GM19372 (cell line): ENCODE data around the gene KRT17.
A peak's percentile ranks its signal among the peaks of the same experiment; 100 is the strongest.

Source experiments
- ATAC-seq: cut with Tn5 transposase; IDR thresholded peaks from one replicate; pipeline ENCODE4 v1.9.1; 2021; ENCODE audit warnings: mild to moderate bottlenecking, low read depth, moderate library complexity; ENCODE audit not compliant: unreplicated experiment

The KRT17 gene

DNA sequence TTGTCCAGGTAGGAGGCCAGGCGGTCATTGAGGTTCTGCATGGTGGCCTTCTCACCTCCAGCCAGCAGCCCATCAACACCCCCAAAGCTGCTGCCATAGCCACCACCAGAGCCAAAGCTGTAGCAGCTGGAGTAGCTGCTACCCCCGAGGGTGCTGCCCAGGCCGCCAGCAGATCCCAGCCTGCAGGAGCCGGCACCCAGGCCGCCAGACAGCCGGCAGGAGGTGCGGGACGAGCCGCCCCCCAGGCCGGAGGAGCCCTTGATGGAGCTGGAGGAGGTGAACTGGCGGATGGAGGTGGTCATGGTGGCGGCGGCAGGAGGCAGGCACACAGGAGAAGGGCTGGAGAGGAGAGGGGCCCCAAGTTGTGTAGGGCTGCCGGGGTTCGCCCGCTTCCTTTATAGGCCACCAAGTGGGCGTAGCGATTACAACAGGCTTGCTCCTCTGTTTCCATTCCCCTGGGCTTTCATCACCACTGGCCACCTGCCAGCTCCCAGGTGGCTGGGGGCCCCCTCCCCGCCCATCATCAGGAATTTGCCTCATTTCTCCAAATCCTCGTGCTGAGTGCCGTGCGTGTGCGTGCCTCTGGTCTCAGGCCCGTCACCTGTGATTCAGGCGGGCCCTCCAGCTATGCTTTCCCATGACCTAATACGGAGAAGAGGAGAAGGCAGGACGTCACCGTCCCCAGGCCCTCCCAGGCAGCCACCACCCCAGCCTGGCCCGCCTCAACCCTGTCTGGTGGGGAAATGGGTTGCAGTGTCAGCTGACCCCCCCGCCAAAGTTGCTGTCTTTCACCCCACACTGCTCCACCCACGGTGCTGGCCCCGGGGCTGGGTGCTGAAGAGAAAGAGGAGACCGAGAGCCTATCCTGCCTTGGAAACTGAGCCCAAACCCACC, at the start of gene KRT17:
TSS of gene KRT17 (minus strand) at position 368 of the 894 bp plus-strand sequence. CDS start at position 302, 66 bp downstream.
- no peak for ATAC-seq

DNA sequence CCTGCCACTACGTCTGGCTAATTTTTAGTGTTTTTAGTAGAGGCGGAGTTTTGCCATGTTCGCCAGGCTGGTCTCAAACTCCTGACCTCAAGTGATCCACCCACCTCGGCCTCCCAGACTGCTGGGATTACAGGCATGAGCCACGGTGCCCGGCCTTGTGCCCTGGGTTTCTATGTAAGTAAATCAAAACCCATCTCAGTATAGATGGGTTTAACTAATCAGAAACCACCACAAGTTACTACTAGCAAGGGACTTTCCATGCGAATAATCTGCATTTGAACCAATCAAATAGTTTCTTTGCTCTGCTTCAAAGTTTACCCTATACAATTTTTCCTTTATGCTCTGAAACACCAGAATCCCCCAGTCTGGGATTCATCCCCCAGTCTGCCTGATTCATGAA, 47.8 kb upstream of the KRT17 start:
- ATAC-seq, result no peak

DNA sequence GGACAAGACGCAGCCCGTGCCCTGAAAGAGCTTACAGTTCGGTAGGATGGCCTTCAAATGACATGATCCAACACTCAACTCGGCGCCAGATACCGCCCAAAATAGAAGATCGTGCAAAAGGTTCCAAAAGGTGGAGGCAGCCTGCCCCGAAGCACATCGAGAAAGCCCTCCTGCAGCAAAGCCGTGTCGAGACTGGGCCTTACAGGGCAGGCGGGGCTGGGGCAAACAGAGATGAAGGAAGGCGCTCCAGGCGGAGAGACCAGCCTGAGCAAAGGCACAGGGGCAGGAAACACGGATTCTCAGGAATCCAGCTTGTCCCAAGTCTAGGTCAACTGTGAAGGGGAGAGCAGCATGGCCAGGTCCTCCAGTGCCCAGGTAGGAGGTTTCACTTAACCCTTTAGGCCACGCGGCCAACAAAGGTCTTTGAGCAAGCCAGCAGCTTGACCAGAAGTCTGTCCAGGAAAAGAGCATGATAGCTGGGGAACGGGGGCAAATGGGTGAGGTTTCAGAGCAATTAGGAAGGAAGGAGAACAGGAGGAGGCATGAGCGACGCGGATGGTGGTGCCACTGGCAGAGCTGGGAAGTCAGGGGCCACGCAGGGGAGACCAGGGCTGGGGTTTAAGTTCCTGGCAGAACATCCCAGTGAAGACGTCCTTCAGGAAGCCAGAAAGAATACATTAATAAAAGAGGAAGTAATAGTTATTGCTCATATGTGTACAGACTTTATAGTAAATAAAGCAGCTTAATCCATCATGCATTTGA, 43.1 kb upstream of the KRT17 start:
- no peak for ATAC-seq

DNA sequence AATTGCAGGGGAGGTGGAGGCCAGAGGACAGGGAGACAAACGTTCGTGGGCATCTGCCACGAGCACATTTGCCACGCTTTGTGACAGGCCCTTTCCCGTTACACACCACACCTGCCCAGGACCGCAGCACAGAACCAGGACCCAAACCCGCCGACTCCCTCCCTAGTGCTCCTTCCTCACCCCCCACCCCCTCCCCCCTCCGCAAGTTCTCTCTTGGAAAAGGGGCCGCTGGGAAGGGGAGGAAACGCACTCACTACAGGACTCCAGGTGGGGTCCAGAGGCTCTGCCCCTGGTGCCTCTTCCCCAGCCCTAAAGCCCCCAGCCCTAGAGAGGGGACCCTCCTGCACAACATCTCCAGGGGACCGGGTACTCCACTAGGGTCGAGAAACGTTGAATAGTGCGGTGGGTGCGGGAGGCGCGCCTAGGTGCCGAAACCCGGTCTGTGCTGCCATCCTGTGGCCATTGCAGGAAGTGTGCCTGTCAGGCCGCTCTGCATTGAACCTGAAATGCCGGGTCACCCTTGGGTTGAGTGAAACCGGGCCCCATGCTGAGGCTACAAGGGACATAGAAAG, 42.4 kb upstream of the KRT17 start:
- ATAC-seq, result no peak

DNA sequence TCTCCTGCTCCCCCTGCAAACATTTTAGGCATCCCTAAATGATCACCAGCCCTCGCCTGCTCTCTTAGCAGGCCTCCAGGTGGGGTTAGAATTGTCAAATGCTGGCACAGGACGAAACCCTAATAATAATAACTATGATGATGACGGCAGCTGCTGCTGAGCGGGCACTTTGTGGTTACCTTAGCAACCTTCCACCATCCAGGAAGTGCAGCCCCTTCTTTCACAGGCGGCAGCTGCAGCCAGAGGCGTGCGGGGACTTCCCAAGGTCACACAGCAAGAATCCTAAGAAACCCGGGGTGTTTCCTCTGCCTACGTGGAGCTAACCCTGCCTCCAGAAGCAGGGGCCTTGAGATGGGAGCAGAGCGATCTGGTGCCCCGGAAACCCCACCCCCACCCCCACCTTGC, 41.9 kb upstream of the KRT17 start:
- ATAC-seq, result peak; percentile 29

DNA sequence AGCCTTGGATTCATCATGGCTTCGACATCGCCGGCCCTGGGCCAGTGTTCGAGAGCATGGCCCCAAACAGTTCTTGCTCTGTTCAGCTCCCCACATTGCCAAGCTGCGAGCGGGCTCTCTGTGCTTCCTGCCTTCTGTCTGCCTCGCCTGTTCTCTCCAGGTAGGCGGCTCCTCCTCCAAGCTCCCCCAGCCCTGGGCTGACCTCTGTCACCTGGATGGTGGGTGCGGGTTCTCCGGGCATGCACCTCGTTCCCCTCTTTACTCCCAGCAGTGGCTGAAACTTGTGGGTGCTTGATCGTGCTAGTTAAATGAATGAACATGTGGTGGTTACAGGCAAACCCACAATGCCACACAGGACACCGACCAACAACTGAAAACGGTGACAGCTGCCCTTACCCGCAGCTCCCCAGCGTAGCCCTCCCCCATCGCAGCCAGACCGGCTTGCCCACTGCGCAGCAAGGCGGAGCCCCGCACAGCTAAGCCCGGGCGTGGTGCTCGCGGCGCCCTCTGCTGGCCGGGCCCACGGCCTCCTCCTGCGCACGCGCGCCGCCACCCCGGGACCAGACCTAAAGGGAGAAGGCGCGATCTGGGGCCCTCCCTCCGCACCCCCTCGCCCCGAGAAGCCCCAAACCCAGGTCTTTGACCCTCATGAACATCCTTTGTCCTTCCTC, 41.3 kb upstream of the KRT17 start:
- ATAC-seq, result peak; percentile 59

DNA sequence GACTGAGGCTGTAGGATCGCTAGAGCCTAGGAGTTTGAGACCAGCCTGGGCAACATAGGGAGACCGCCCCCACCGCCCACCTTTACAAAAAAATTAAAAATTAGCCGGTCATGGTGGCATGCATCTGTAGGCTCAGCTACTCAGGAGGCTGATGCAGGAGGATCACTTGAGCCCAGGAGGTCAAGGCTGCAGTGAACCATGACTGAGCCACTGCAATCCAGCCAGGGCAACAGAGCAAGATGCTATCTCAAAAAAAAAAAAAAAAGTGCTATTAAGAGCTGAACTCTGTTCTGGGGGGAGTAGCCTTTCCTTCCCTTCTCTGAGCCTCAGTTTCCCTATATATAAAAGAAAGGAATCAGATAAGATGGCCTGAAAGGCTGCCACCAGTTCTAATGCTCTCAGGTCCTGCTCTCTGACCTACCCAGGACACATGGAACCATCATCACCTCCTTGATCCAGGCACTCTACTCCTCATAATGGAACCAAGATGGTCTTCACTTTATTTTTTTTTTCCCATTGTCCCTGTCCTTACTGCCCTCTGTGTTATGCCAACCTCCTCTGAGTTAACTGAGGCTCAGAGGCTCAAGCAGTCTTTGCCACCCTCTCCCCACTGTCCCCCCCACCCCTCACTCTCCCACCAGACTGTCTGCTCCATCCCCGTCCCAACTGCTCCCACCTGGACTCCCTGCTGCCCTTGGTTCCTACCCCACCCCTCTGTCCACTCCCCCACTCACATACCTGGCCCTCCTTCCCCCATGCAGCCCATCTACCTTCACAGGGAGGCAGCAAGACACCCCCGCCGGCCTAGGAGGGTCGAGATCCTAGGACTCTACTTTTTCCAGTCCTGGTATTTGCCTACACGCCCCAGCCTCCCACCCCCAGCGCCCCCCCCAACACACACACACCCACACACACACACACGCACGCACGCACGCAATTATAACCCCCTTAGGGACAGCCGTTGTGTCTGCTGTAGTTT, 40.5 kb upstream of the KRT17 start:
- no peak for ATAC-seq

DNA sequence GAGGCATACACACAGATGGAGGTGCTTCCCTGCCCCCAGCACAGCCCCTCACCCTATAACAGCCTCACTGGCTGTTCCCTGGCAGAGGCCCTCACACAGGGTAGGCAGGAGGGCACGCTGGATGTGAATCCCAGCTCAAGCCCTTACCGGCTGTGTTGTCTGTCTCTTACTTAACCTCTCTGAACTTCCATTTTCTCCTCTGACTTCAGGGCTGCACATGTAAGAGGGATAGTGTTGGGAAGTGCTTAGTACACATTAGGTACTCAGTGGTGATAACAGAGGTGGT, 39.7 kb upstream of the KRT17 start:
- no peak for ATAC-seq

DNA sequence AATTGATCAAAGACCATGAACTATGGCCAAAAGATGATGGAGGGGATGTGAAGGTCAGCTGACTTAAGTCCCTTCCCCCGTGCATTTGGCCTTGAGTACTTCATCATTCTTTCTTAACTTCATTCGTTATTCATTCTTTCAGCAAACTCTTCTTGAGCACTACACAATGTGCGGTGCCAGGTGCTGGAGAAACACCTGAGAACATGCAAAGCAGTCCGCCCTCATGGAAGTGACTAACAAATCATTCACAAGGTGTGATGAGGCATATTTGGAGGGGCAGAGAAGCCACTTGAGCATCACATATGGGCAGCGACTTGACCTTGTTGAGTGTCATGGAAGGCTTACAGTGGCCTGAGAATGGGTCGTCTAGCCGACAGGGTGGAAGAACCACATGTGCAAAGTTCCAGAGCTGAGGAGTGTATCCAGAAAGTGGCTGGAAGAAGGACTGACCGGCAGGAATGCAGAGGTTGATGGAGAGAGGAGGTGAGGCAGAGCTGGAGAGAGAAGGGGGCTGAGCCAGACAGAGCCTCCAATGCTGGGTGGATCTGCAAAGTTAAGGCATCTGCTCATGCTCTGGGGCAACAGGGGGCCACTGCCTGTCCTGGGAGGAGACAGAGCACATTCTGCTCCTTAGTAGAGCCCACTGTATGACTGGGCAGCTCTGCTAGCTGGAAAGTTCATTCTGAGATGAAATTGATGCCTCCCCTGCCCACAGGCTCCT, 39.2 kb upstream of the KRT17 start:
- ATAC-seq, result no peak

DNA sequence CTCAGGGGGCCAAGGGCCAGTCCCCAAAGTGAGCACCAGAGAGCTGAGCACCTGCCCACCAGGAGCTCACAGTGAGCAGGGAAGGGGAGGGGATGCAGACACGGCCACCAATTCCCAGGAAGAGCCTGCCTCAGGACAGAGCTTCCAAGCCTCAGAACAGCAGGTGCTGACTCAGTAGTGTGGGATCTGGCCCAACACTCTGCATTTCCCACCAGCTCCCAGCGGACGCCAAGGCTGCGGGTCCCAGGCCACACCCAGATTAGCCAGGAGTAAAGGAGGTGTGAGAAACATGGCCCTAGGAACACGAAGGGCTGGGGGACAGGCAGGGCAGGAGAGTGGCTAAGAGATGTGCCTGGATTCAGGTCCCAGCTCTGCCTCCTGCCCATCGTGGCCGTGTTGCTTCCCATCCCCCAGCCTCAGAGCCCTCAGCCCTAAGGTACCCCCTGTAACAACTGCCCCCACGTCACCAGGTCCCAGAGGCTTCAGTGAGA, 35.9 kb upstream of the KRT17 start:
- no peak for ATAC-seq

DNA sequence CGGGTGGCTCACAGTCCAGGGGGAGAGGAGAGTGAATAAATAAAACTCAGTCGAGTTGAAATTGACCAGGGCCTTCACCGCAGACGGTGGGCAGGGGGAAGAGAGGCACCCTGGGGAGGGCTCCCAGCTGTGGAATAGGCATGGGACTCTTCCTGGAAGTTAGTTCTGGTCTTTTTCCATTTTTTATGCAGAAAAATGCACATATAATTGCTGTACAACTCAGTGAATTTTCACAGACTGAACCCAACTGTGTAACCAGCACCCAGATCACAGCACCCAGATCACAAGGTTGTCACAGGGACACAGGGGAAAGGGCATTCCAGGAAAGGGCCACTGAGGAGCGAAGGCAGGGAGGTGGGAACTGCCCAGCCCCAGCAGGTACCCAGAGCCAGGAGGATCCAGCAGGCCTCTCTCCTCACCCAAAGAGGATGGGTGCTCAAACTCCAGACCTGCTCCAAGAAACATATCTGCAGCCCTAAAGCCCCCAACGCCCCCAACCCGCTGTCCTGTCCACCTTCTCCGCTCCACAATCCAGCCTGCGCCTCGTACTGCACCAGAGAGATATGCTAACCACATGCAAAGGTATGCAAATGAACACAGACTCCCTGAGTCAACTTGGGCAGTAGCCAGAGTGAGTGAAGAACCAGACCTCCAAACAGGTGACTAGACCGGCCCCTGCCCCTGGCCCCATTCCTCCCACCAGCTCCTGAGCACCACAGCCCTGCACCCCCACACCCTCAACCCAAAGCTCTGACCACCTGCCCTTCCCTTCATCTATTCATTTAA, 35.2 kb upstream of the KRT17 start:
- no peak for ATAC-seq

DNA sequence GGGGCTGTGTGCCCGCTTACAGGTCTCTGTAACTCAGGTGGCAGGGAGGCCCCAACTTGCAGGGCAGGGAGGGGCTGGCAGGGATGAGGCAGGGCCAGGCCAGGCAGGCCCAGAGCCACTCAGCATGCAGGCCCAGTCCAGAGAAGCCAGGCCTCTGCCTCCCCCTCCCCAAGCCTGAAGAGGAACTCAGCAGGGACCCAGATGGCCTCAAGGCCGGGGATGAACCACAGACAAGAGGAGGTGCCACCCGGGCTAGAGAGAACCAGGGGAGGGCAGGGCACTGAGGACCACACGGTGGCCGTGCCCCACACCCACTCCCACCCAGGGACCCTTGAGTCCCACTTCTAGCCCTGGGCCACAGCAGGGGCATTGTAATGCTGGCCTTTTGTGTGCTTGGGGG, 34.5 kb upstream of the KRT17 start:
- ATAC-seq, result no peak

DNA sequence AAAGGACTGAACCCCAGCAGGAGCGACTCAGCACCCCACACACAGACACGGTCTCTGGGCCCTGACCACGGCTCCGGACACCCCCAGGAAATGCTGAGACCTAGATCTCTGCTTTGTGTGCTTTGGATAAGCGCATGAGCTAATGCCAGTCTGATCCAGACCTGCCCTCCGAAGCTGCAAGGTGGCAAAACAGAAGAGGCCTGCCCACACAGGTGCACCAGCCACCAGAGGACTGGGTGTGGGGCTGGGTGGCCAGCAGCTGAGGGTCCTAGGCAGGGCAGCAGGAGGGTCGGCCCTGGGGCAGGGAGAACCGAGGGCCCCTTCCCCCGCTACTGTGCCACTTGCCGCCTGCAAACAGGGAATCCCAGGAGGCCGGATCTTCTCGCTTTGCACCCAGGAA, 33.6 kb upstream of the KRT17 start:
- ATAC-seq, result no peak

DNA sequence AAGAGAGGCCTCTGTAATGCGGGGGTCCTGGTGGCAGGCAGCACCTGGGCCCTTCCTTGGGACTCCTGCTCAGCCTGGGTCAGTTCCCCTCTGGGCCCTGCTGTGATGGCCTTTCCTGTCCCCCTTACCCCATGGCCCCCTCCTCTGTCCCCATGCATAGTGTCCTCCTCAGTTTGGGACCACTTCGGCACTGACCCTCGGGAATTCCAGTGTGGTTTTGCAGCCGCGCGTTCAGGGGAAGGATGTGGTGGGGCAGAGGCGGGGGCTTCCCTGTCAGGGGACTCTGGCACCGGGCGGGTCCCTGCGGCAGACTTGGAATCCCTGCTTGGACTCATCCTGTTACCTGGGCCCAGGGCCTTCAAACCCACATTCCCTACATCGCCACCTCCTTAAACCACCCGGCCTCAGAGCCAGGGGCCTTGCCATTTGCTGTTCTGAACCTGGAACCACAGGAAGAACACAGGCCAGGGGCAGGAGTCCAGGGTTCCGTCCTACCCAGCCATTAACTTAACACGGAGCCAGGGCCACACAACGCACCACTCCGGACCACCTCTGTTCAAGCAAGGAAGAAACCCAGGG, 32.9 kb upstream of the KRT17 start:
- ATAC-seq, result no peak

DNA sequence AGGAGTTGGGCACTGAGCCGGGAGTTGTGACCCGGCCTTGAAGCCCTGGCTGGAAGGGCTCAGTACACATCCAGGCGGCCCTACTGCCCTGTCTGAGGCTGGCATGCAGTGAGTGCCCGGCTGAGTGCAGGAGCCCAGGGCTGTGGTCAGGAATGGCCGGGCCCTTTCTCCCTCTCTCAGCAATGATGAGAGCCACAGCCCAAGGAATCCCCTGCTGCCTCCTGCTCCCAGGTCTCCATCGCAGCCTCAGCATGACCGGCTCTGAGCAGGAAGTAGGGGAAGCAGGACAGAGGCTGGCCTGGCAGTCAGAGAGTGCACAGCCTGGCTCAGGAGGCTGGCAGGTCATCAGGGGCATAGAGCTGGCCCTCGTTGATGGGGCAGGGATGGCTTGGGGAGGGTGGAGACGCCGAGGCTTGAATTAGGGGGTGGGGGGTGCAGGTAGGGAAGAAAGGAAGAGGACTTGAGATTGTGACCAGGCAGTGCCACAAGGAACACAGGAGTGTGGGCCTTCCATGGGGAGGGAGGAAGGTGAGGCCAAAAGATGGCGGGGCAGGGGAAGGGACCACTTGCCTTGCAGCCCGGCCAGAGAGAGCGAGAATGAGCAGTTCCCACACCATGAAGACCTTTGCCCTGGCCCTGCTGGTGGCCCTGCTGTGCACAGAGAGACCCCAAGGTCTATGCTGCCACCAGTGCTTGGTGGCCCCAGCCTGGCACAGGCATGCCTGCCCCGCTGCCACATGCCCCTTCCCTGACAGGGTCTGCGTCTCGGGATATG, 32.1 kb upstream of the KRT17 start:
- ATAC-seq, result no peak

DNA sequence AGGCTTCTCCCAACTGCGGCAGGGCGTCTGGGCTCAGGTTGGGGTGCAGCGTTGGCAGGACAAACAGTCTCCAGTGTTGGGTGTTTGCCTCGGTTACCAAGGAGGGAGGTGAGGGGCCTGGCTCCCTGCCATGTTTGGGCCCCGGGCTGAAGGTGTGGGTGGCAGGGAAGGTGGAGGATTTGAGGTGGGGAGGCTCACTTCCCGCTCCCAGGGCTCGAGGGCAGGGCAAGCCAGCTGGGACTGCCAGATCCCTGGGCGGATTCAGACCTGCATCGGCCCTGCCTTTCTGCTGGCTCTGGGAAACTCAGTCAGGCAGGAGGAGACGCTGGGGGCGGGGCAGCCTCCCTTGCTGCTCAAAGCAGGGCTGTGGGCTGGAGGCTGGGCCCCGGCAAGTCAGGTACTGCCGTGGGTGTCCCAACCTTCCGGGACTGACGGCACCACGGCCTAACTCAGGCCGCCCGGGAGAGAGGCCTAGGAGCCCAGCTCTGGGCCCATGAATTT, 31.3 kb upstream of the KRT17 start:
- ATAC-seq, result no peak
